Hepatocyte (in vitro differentiated cells): ENCODE measurements around the gene DNAJB5.

Source experiments
- CTCF ChIP-seq: fragments of 200-600 bp; sonication (generic); IDR thresholded peaks from 2 replicates; pipeline ENCODE4 v1.5.1; 2016; ENCODE audit warnings: antibody characterized with exemption, mild to moderate bottlenecking; ENCODE audit not compliant: poor library complexity
- EZH2 ChIP-seq: fragments of 200-600 bp; sonication (generic); IDR thresholded peaks from 2 replicates; pipeline ENCODE4 v1.6.1; 2016; ENCODE audit warnings: antibody characterized with exemption, mild to moderate bottlenecking, borderline replicate concordance

- TF ChIP-seq EZH2 (no peak), CTCF (peak; percentile 76)
Measured at GRCh38 chr9:34985311-34985899, 4.1 kb upstream of the DNAJB5 start.
